GM19351 (cell line): Measurements from ENCODE around the gene CARMIL3.
"Not testable (repeated sequence)": the region's sequence is repeated elsewhere in the genome, so short reads cannot be mapped to it uniquely, and the experiment has no call there.

ENCODE experiments used
- ATAC-seq: cut with Tn5 transposase; IDR thresholded peaks from one replicate; pipeline ENCODE4 v1.9.1; 2021; ENCODE audit warnings: mild to moderate bottlenecking, moderate library complexity; ENCODE audit not compliant: unreplicated experiment

Gene CARMIL3

DNA sequence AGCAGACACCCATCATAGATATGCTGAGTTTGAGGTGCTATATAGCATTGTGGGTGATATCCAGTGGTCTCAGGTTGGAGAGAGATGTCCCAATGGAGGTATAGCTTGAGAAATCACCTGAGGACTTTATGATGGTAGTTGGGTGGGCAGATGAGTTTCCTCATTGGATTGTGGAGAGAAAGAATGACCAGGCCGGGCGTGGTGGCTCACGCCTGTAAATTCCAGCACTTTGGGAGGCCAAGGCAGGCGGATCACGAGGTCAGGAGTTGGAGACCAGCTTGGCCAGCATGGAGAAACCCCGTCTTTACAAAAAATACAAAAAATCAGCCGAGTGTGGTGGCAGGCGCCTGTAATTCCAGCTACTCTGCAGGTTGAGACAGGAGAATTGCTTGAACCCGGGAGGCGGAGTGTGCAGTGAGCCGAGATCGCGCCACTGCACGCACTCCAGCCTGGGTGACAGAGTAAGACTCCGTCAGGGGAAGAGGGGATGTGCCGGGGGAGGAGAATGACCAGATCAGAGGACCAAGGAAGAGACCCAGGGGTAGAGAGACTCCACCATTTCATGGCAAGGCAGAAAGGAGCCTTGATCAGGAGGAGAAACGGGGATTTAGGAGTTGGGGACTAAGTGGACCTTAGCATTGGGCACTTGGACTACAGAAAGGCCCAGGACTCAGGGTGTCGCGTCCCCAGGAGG lies 41.5 kb downstream of the CARMIL3 start:
- no peak for ATAC-seq

DNA sequence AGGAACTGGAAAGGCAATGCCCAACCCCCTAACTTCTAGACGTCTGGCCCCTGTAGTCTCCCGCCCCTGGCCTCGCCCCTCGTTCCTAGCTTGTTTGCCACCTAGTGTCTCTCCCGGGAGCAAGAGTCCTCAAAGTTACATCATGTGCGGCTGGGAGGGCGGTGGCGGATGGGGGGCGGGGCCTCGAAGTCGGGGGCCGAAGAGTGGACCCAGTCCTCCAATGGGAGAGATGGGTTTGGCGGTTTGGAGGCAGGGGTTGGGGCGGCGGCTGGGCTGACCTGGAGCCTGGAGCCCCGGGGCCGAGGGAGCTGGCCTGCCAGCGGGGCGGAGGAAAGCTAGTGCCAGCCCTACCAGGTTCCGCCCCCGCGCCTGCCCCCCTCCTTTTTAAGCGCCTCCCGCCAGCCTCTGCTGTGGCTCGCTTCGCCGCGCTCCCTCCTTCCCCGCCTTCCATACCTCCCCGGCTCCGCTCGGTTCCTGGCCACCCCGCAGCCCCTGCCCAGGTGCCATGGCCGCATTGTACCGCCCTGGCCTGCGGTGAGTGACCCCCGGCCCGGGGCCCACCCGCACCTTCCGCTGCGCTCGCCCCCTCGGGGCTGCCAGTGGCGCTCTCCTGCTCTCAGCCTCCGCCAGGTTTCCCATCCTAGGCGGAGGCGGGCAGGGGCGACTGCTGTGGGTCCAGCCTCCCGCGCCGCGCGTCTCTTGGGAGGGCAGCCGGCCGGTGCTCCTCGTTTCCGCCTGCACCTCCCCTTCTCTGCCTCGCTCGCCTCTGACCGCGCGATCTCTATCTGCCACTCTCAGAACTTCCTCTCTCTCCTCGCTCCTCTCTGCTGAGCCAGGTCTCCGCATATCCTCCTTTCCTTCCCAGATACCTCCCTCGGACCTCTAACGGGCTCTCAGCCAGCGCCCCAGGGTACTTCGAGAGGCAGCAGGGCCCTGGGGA lies 42.4 kb downstream of the CARMIL3 start, which contains the start of gene PCK2:
TSS of gene PCK2 (plus strand) at position 411 of the 940 bp plus-strand sequence. CDS start at position 506, 95 bp downstream.
- ATAC-seq, result peak; percentile 45

DNA sequence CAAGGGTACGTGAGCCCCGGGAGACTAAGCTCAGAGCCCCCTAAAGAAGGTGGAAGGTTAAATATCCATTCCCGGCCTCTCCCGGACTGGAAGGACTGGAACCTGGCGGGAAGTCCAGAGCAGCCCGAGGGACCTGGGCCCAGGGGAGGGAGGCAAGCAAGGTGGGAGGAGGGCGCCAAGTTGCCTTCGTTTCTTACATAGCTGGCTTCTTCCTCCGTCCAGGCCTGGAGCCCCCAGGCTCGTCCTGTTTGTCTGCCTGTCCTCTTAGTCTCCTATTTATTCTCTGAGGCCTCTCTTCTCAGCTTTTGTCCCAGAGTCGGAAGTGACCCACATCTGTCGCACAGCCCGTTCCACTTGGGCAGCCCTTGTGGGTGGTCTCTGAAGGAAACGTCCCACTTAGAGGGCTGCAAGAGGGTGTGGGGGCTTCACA lies 43.0 kb downstream of the CARMIL3 start:
- ATAC-seq, result no peak

DNA sequence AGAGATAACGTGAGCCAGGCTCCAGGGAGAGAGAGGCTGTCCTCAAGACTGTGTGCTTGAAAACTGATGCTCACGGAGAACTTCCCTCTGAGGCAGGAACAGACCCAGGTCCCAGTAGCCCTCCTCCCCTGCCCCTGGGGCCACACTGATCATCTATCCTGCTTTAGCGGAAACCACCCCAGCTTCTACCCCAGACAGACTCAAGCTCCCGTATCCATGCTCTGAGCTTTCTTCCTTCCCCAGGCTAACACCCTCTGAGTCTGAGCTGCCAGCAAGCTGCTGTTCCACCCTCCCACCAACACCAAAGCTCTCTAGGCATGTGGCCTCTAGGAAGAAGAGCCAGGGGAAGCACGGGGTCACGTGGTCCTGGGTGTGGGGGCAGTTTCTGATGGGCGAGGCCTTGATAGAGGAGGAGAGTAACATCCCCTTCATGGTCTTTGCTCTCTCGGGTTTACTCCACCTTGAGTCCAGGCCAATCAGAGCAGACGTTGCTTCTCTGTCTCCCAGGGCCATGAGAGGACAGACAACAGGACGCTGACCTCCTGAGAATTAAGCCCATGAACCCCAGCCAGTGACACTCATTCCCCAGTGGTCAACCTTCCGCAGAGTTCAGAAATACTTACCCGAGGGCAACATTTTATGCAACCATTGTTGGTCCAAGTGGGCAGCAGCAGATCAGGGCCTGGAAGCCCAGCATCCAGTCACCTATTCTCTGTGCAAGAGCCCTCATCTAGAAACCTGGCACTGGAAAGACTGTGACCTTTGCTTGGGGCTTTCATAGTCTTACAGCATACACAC lies 43.7 kb downstream of the CARMIL3 start:
- ATAC-seq, result peak; percentile 78

DNA sequence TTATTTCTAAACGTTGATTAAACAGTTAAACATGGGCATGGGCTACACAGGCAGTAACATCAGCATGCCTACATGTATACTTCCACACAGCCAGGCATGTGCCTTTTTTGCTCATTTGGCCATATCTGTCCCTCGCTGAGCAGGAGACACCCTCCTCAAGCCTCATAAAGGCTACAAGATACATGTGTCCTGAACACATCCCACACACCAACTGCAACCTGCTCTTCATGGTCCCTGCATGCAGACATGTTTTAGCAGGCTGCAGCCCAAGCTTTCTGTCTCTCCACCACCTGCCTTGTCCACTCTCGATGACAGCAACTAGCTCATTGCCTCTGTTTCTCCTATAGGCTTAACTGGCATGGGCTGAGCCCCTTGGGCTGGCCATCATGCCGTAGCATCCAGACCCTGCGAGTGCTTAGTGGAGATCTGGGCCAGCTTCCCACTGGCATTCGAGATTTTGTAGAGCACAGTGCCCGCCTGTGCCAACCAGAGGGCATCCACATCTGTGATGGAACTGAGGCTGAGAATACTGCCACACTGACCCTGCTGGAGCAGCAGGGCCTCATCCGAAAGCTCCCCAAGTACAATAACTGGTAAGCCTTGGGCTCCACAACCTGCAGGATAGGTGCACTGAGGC lies 44.9 kb downstream of the CARMIL3 start:
- ATAC-seq, result no peak

DNA sequence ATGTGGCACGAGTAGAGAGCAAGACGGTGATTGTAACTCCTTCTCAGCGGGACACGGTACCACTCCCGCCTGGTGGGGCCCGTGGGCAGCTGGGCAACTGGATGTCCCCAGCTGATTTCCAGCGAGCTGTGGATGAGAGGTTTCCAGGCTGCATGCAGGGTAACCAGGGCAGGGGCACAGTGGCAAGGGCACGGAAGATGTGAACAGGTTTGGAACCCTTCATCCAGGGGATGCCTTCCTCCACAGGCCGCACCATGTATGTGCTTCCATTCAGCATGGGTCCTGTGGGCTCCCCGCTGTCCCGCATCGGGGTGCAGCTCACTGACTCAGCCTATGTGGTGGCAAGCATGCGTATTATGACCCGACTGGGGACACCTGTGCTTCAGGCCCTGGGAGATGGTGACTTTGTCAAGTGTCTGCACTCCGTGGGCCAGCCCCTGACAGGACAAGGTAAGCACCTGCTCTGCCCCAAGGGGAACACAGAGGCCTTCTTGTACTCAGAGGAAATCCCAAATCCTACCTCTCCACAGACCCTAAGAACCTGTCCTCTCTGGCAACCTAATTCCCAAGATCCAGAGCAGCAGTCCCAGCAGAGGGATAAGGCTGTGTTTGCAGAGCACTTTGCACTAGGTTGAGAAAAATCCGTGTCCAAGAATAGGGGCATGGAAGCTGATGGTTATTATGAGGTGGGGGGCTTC lies 46.6 kb downstream of the CARMIL3 start:
- ATAC-seq, result no peak

DNA sequence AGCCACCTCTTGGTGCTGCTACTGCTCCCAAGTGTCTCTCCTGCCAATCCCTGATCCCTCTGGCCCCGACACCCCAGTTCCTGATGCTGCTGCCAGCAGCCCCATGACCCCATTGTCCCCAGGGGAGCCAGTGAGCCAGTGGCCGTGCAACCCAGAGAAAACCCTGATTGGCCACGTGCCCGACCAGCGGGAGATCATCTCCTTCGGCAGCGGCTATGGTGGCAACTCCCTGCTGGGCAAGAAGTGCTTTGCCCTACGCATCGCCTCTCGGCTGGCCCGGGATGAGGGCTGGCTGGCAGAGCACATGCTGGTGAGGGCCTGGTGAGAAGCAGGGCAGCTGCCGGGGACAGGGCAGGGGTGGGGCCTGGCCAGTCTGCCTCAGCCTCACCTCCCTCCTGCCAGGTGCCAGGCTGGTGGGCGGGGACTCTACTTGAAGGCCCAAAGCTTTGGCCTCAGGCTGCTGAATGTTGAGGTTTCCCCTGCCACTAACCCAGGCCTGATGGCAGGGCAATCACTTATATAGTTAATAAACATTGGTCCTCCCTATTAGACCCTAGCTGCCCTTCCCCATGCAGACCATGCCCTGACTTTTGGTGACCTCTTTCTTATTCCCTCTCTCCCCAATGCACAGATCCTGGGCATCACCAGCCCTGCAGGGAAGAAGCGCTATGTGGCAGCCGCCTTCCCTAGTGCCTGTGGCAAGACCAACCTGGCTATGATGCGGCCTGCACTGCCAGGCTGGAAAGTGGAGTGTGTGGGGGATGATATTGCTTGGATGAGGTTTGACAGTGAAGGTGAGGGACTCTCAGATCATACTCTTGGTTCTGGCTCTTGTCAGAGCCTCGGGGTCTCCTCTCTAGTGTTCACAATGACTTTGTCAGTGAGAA lies 47.4 kb downstream of the CARMIL3 start:
- ATAC-seq, result no peak

DNA sequence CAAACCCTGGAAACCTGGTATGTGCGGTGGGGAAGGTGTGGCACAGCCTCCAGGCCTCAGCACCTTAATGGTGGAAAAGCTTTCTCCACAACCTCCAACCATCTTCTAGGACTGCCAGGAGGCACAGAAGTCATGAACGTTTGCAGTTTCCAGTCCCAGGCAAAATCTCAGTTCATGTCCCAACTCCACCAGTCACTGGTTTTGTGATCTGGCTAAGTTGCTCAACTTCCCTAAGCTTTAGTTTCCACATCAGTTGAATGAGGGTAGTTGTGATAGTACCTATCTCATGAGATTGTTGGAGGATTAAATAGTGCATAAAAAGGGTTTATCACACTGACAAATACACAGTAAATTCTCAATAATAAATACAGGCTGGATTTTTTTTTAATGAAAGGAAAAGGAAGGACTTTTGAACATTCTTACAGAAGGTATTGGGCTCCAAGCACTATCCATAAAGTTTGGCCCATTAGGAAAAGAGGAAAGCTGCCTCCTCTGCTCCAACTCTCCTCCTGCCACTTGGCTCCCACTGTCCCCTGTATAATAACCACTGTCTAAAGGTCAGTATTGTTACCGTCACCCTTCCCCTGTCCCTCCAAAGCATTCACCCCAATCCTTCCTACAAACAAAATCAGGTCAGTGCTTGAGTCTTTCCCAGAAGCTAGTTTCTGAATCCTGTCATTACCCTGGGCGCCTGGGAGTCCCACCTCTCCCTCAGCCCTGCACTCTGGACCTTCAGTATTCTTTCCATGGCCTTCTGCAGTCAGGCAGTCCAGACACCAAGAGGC lies 48.6 kb downstream of the CARMIL3 start:
- no peak for ATAC-seq

DNA sequence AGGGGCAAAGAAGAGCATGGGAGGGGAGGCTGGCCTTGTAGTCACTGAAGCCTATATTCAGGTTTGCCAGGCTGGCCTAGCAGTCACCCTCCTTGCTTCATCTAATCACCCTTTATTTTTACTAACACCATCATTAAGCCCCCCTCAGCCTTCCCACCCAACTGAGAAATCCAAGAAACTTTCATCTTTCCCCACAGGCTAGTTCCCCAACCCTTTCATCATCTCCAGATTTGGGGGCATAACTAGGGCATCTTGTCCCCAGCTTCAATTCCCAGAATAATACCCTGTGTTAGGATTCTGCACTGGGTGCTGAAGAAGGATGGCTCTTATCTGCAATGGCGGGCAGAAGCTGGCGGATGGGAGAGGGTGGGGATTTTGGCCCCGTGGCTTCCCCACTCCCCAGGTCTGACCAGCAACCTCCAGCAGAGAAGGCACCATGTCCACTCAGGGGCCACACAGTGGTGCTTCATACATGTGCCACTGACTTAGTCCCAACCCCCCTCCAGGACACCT lies 49.2 kb downstream of the CARMIL3 start:
- ATAC-seq, result no peak

DNA sequence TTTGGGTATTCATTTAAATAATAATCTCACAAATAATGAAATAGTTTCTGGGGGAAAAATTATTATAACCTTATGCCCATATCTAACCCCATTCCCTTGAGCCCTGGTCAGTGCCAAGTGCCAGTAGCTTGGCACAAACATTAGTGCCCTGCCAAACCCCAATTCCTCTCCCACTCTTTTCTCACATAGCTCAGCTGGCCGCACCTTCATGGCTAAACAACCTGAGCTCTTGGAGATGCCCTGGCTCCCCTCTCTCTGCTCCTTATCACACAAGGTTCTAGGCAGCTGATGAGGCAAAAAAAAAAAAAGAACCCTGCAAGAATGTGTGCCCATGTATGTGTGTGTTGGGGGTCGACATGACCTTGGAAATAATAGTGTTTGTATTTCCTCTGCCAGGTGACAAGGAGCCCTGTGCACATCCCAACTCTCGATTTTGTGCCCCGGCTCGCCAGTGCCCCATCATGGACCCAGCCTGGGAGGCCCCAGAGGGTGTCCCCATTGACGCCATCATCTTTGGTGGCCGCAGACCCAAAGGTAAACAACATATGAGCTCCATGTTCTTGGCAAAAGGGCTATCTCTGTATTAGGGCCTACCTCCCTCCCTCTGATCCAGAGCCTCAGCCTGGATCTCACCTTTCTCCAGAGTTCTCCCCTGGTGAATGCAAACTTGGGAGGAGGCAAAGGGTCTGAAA lies 50.7 kb downstream of the CARMIL3 start:
- no peak for ATAC-seq

DNA sequence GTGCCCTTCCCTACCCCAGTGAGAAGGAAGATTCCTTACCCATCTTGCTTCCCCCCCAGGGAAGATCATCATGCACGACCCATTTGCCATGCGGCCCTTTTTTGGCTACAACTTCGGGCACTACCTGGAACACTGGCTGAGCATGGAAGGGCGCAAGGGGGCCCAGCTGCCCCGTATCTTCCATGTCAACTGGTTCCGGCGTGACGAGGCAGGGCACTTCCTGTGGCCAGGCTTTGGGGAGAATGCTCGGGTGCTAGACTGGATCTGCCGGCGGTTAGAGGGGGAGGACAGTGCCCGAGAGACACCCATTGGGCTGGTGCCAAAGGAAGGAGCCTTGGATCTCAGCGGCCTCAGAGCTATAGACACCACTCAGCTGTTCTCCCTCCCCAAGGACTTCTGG lies 51.6 kb downstream of the CARMIL3 start:
- ATAC-seq, result no peak

DNA sequence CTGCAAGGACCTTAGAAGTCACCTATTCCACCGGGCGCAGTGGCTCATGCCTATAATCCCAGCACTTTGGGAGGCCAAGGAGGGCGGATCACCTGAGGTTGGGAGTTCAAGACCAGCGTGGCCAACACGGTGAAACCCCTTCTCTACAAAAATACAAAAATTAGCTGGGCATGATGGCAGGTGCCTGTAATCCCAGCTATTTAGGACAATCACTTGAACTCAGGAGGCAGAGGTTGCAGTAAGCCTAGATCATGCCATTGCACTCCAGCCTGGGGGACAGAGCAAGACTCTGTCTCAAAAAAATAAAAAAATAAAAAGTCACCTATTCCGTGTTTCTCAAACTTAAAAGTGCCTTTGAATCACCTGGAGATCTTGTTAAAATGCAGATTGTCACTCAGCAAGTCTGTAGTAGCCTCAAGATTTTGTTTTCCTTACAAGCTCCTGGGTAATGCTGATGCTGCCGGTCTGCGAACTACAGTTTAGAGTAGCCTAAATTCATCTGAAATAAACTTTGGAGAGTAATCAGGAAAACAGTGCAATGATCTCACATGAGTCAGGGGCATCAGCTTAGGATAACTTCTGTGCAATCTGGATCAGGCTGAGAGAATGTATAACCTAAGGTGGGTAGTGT lies 53.9 kb downstream of the CARMIL3 start:
- not testable (repeated sequence) for ATAC-seq

DNA sequence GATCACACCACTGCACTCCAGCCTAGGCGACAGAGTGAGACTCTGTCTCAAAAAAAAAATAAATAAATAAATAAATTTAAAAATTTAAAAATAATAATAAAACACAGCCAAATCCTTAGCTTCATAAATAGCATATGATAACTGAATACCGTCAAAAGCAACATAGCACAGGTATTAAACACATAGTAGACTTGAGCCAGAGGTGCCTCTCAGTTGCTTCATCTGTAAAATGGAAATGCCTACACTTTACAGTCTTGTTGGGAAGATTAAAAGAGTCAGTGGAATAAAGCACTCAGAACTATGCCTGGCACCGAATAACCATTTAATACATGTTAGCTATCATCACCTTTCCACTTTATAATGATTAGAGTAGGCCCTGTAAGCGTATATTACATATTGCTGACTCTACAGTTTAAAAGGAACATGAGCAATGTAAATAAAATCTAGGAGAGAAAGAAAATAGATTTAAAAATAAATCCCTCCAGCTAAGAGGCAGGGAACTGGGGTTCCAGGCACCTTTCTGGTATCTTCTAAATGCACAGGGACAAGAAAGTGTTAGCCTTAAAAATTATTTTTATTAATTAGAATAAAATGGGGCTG lies 55.0 kb downstream of the CARMIL3 start:
- no peak for ATAC-seq

DNA sequence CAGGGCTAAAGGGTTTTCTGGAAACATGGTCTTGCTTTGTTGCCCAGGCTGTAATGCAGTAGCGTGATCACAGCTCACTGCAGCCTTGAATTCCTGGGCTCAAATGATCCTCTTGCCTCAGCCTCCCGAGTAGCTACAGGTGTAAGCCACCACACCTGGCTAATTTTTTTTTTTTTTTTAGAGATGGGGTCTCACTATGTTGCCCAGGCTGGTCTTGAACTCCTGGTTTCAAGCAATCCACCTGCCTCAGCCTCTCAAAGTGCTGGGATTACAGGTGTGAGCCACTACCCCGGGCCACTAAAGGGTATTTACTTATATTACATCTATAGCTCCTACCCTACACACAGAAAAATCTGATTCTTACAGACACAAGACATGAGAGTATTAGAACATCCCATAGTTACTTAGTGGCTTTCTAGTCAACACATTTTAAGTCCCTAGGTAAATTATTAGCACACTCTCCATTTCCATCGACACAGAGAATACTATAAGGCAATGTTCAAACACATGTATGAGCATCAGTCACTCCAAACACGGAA lies 56.6 kb downstream of the CARMIL3 start:
- ATAC-seq, result peak; percentile 29

DNA sequence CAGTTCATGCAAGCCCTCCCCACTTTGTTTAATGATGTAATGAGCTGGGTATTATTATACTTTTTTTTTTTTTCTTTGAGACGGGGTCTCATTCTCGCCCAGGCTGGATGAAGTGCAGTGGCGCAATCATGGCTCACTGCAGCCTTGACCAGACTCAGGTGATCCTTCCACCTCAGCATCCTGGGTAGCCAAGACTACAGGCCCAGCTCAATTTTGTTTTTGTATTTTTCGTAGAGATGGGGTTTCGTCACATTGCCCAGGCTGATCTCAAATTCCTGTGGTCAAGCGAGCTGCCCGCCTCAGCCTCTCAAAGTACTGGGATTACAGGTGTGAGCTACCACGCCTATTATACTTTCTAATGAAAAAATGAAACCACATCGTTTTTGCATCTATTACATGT lies 58.3 kb downstream of the CARMIL3 start:
- ATAC-seq, result no peak

DNA sequence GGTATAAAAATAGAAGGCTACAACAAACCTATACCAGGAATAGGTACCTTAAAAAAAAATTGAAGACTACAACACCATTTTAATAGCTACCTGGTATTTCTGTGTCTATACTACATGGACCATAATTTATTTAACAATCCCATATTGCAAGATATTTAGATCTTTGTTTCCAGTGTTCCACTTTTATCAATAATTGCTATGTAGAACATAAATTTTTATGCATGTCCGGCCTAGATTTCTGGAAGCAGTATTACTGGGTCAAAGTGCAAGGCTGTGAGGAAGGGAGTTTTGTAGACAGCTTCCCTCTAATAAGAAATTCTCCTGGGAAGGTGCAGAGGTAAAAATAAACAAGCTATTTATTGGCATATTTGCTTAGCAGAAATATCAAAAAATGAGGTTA lies 58.7 kb downstream of the CARMIL3 start:
- ATAC-seq, result no peak
